ENCODE data around the gene FBRSL1.
A peak's percentile ranks its signal among the peaks of the same experiment; 100 is the strongest.

FBRSL1 gene

DNA sequence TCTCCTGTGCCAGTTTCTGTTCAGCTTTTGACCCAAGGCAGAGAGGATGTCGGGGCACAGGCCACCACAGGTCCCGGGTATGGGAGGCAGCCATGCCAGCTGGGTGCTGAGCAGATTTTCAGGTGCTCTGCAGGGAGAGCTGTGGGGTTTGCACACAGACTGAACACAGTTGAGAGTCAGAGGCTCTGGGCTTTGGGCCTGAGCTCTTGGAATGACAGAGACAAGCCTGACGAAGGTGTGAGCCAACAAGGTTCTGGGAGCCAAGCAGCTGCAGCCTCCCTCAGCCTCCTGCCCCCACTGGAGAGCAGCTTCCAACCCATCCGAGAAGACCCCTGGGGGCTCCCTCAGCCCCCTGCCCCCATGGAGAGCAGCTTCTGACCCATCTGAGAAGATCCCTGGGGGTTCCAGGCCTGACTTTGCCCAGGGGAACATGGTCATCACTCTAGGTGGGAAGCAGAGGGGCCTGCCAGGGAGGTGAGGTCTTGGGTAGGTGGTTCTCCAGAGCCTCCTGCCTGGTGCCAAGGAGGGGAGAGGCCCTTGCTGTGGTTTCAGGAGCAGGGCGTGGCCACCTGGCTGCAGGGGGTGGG lies 13.8 kb downstream of the FBRSL1 start:
- TF ChIP-seq, protein P1, sequence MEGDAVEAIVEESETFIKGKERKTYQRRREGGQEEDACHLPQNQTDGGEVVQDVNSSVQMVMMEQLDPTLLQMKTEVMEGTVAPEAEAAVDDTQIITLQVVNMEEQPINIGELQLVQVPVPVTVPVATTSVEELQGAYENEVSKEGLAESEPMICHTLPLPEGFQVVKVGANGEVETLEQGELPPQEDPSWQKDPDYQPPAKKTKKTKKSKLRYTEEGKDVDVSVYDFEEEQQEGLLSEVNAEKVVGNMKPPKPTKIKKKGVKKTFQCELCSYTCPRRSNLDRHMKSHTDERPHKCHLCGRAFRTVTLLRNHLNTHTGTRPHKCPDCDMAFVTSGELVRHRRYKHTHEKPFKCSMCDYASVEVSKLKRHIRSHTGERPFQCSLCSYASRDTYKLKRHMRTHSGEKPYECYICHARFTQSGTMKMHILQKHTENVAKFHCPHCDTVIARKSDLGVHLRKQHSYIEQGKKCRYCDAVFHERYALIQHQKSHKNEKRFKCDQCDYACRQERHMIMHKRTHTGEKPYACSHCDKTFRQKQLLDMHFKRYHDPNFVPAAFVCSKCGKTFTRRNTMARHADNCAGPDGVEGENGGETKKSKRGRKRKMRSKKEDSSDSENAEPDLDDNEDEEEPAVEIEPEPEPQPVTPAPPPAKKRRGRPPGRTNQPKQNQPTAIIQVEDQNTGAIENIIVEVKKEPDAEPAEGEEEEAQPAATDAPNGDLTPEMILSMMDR (IDR thresholded peaks at IDR 0.05; ENCODE audit: borderline replicate concordance, insufficient read depth, low read depth, low read length): no peak
- no peak overlapping the region for H3K4me3 ChIP-seq (ENCODE audit: low read depth, low read length)

DNA sequence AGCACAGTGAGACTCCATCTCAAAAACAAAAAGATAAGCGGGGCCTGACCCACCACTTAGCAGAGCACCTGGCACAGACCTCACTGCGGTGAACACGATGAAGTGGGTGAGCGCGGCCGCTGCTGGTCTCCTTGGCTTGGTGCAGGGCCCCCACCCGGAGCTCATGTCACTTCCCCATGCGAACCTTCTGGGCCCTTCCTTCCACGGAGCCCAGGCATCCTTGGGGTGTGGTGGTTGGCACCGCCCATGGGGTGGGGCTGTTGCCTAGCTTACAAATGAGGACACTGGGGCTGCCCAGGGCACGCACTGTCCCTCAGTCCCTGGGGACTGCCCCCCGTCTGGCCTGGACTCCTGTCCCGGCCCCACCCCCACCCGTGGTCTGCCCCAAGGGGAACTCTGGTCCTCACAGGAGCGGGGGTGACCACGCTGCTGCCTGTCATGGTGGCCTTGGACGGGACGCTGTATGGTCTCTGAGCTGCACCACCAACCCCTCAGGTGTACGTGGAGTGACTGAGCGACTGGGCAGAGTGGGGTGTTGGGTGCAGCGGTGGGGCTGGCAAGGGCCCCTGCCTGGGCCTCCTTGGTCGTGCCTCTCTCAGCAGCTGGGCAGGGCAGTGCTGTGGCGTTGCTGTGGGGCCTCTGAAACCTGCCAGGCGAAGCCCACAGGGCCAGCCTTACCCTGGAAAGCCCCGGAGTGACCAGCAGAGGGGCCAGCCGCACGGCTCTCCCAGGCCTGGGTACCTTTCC lies 15.3 kb downstream of the FBRSL1 start:
- TF ChIP-seq, protein P1 (IDR thresholded peaks at IDR 0.05; ENCODE audit: borderline replicate concordance, insufficient read depth, low read depth, low read length): no peak
- H3K4me3 ChIP-seq (ENCODE audit: low read depth, low read length): no peak overlapping the region

- H3K4me3 ChIP-seq (ENCODE audit: low read depth, low read length): no peak overlapping the region
- TF ChIP-seq, protein P1 (IDR thresholded peaks at IDR 0.05; ENCODE audit: borderline replicate concordance, insufficient read depth, low read depth, low read length): no peak
These were observed 15.9 kb downstream of the FBRSL1 start for GRCh38 chr12:132505852-132506219.

GRCh38 chr12:132506328-132507160 lies 16.6 kb downstream of the FBRSL1 start:
- TF ChIP-seq, protein P1 (IDR thresholded peaks at IDR 0.05; ENCODE audit: borderline replicate concordance, insufficient read depth, low read depth, low read length): no peak
- no peak overlapping the region for H3K4me3 ChIP-seq (ENCODE audit: low read depth, low read length)

DNA sequence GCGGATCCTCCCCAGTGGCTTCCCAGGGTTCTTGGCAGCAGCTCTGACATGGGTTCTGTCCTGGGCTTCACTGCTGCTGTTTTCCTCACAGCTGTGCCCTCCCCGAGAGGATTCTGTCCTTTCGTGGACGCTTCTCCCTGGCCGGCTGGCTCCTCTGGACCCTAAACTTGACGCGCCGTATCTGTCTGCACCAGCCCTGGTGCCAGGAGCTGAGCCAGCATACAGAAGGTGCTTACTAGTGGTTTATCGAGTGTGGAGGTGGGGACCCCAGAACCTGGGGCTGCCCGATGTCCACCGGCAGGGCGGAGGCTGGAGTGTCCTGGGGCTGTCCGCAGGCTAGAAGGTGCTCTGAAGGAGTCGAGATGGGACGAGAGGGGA lies 17.2 kb downstream of the FBRSL1 start:
- H3K4me3 ChIP-seq (ENCODE audit: low read depth, low read length): no peak overlapping the region
- TF ChIP-seq, protein P1 (IDR thresholded peaks at IDR 0.05; ENCODE audit: borderline replicate concordance, insufficient read depth, low read depth, low read length): no peak

DNA sequence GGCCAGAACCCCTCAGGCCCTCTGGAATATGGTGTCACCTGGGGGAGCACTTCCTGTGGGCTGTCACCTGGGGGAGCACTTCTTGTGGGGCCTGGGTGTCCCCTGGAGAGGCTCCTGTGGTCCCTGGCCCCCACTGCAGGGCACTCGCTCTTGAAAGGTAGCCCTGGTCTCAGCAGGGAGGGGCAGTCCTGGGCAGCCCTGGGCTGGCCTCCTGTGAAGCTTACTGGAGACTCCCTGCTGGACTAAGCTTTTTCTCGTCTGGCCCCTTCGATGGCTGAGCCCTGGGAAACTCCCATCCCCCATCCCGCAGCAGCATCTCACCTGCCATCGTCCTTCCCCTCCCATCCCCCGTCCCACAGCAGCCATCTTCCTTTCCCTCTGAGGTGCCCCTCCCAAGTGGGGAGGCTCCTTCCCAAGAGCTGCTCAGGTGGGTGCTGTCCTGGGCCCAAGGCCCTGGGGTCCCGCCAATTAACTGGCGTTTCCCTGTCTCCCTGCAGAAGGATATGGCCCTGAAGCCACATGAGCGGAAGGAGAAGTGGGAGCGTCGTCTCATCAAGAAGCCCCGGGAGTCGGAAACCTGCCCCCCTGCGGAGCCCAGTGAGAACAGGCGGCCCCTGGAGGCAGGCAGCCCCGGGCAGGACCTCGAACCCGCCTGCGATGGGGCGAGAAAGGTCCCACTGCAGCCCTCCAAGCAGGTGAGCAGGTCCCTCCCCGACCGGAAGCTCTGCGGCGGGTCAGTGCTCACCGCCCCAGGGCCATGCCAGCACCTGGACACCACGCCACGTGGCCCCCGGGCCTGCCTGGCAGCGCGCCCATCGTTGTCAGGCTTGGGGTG lies 17.9 kb downstream of the FBRSL1 start:
- TF ChIP-seq, protein P1 (IDR thresholded peaks at IDR 0.05; ENCODE audit: borderline replicate concordance, insufficient read depth, low read depth, low read length): peak; percentile 30; the same call in 1 of the 2 replicates
- H3K4me3 ChIP-seq (ENCODE audit: low read depth, low read length): no peak overlapping the region

Data from GM12875 (cell line).